ENCODE data around the gene ST6GALNAC4. TPM values are rescaled to one million over a fixed set of nuclear protein-coding genes. Genes with fewer than 3 reads are reported as not detected.

Gene ST6GALNAC4
- total RNA-seq, 4 donors from 2014 or later, result 25.2 to 49.7 (median 31.7) TPM

DNA sequence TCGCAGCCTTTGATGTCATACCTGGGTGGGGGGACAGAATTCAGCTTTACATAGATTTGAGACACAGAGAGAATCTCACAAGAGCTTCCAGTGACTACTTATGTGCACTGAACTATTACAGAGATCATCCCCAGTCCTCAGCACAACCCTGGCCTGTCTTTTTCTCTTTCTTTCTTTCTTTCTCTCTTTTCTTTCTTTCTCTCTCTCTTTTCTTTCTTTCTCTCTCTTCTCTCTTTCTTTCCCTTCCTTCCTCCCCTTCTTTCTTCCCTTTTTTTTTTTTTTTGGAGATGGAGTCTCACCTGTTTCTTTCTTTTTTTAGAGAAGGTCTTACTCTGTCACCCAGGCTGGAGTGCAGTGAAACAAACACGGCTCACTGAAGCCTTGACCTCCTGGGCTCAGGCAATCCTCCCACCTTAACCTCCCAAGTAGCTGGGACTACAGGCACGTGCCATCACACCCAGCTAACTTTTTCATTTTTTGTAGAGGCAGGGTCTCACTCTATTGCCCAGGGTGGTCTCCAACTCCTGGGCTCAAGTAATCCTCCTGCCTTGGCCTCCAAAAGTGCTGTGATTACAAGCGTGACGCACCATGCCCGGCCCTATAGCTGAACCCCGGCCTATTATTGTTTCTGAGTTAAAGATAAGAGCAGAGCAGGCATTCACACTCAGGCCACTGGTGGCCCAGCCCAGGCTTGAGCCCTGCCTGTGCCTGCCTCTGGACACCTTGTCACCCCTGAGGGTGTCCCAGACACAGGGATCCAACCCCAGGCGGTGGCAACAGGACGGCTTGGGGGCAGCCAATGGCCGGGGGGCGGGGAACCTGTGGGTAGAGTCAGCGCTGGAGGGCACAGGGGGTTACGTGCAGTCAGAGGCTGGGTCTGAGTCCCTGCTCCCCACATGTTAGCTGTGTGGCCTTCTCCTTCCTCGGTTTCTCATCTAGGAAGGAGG, 9.4 kb upstream of the ST6GALNAC4 start:
- TF ChIP-seq POLR2AphosphoS5 (IDR thresholded peaks at IDR 0.05) (no peak), POLR2A (IDR thresholded peaks at IDR 0.05) (no peak), EP300 (IDR thresholded peaks at IDR 0.05) (no peak), CTCF (IDR thresholded peaks at IDR 0.05) (no peak)
- 88% methylated on average over 5 of the region's 14 CpGs; no CpG with 5 or more reads in 1 of the 2 donors for WGBS, 2 donors (ENCODE audit: low coverage in 1 of 2)
- no peak overlapping the region for H3K4me3 ChIP-seq

DNA sequence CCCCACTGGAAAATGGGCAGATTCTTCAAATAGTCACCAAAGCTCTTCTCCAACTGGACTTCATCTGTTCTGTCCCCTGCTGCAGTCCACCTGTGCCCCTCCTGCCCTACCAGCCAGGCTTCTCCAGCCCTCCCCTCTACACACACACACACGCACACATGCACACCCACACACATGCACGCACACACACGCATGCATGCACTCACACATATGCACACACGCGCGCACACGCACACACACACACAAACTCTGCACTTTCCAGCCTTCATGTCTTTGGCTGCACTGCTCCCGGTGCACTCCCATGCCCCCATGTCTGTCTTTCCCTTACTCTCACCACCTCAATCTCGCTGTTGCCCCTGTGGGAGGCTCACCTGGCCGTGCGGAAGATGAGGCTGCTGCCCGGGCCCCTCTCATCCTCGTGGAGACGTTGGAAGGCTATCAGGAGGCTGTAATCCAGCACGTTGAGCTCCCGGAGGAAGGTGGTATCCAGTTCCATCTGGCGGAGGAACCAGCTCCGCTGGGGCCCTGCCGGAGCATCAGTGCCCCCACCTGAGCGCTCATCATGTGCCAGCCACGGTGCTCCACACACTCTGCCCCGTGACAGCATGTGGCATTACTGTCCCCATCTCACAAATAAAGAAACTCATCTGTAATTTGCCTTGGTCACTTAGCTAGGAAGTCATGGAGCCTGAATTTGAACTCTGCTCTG, 8.0 kb upstream of the ST6GALNAC4 start:
- Histone ChIP-seq H3K27ac (no peak overlapping the region), H3K36me3 (no peaks in the 10 kb centered on the region), H3K27me3 (peaks cover 71% of the 10 kb centered on the region), H3K9me3 (no peaks in the 10 kb centered on the region), H3K4me1 (peaks cover 0 to 42% (median 13%) of the 10 kb centered on the region in 3 donors), H3K4me3 (no peak overlapping the region)
- TF ChIP-seq POLR2A (IDR thresholded peaks at IDR 0.05) (no peak), POLR2AphosphoS5 (IDR thresholded peaks at IDR 0.05) (no peak), EP300 (IDR thresholded peaks at IDR 0.05) (no peak), CTCF (IDR thresholded peaks at IDR 0.05) (no peak)
- no peak for ATAC-seq
- 83 to 86% methylated on average over 8 to 12 of the region's 22 CpGs for WGBS, 2 donors (ENCODE audit: low coverage in 1 of 2)

More for the DNA sequence above, 9.4 kb upstream of the ST6GALNAC4 start:
- Histone ChIP-seq H3K4me1 (peaks cover 0 to 48% (median 22%) of the 10 kb centered on the region in 3 donors), H3K36me3 (no peaks in the 10 kb centered on the region), H3K27me3 (peaks cover 77% of the 10 kb centered on the region), H3K9me3 (no peaks in the 10 kb centered on the region), H3K27ac (no peak overlapping the region)
- no peak for ATAC-seq

DNA sequence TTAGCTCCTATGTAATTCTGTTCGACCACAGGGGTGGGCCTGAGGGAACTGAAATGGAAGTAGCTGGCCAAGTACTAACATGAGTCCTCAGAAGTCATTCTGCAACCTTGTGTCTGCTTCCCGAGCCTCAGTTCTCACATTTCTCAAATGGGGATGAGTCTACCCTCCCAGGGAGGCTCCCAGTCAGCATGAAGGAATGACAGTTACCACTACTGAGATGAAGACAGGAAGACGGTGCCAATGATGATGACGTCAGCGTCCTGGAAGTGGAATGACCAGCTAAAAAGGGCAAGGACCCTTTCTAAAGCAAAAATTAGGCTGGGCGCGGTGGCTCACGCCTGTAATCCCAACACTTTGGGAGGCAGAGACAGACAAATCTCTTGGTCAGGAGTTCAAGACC, 6.9 kb upstream of the ST6GALNAC4 start:
- peaks cover 0 to 52% (median 17%) of the 10 kb centered on the region in 3 donors for H3K4me1 ChIP-seq
- H3K36me3 ChIP-seq, result no peaks in the 10 kb centered on the region
- no peaks in the 10 kb centered on the region for H3K9me3 ChIP-seq
- no peak for TF ChIP-seq POLR2A (IDR thresholded peaks at IDR 0.05)
- no peak for TF ChIP-seq POLR2AphosphoS5 (IDR thresholded peaks at IDR 0.05)
- TF ChIP-seq EP300 (IDR thresholded peaks at IDR 0.05), result no peak
- TF ChIP-seq CTCF (IDR thresholded peaks at IDR 0.05), result no peak
- peaks cover 59% of the 10 kb centered on the region for H3K27me3 ChIP-seq
- no peak overlapping the region for H3K27ac ChIP-seq
- WGBS, 2 donors (ENCODE audit: low coverage in 1 of 2), result 65 to 88% methylated on average over 4 to 6 of the region's 8 CpGs
- H3K4me3 ChIP-seq, result no peak overlapping the region
- no peak for ATAC-seq

GRCh38 chr9:127923046-127923445, 6.2 kb upstream of the ST6GALNAC4 start:
- no peaks in the 10 kb centered on the region for H3K36me3 ChIP-seq
- H3K27me3 ChIP-seq, result peaks cover 52% of the 10 kb centered on the region
- no peak overlapping the region for H3K27ac ChIP-seq
- TF ChIP-seq CTCF (IDR thresholded peaks at IDR 0.05) (no peak), POLR2AphosphoS5 (IDR thresholded peaks at IDR 0.05) (no peak), EP300 (IDR thresholded peaks at IDR 0.05) (no peak), POLR2A (IDR thresholded peaks at IDR 0.05) (no peak)
- H3K4me3 ChIP-seq, result no peak overlapping the region
- WGBS, 2 donors (ENCODE audit: low coverage in 1 of 2), result 40 to 60% methylated on average over 1 to 2 of the region's 6 CpGs
- H3K4me1 ChIP-seq, result peaks cover 0 to 53% (median 22%) of the 10 kb centered on the region in 3 donors
- no peaks in the 10 kb centered on the region for H3K9me3 ChIP-seq
- no peak for ATAC-seq
